HEK293 (cell line): ENCODE results near the gene GRM4.

Source experiments
- CTCF ChIA-PET: fragments of 350-600 bp; formaldehyde crosslinking; extraction: SDS; loops from one replicate; lab custom pipeline; 2021; ENCODE audit warnings: antibody characterized with exemption; lab: Yijun Ruan, JAX
- POLR2A ChIA-PET: fragments of 300-600 bp; formaldehyde crosslinking; extraction: SDS; loops from one replicate; lab custom pipeline; 2020; ENCODE audit warnings: antibody characterized with exemption, inconsistent platforms; lab: Yijun Ruan, JAX
- H3K27ac ChIP-seq: fragments of 200-500 bp; sonication (Bioruptor generic); 2 replicates; pipeline ENCODE4 v1.5.1; 2014; ENCODE audit warnings: low read depth, low read length, control low read depth, inconsistent platforms; ENCODE audit errors: extremely low read depth
- H3K36me3 ChIP-seq, 2 experiments: fragments of 200-500 bp in 1 of 2; sonication (Bioruptor generic) in 1 of 2; 1 replicate in 1 of 2; 2 replicates in 1 of 2; pipeline ENCODE4 v1.5.1; 2014 to 2017; ENCODE audit warnings: inconsistent platforms in 2 of 2, low read length in 2 of 2; ENCODE audit not compliant: control insufficient read depth in 2 of 2, insufficient read depth in 1 of 2
- H3K4me1 ChIP-seq: fragments of 200-500 bp; sonication (Bioruptor generic); 2 replicates; pipeline ENCODE4 v1.5.1; 2014; ENCODE audit warnings: mild to moderate bottlenecking, low read length, inconsistent platforms; ENCODE audit not compliant: control insufficient read depth, insufficient read depth
- H3K4me3 ChIP-seq: 2 replicates; pipeline ENCODE4 v1.5.1; 2011; ENCODE audit warnings: low read depth, mild to moderate bottlenecking, control low read depth, low read length, moderate library complexity
- H3K9me3 ChIP-seq: fragments of 200-500 bp; sonication (Bioruptor generic); 2 replicates; pipeline ENCODE4 v1.5.1; 2014; ENCODE audit warnings: low read depth, low read length, inconsistent platforms; ENCODE audit not compliant: control insufficient read depth, insufficient read depth
- BCL6B ChIP-seq: fragments of 450-650 bp; formaldehyde crosslinking; IDR thresholded peaks from 2 replicates; pipeline ENCODE4 v1.5.1; 2017; ENCODE audit warnings: missing biosample characterization, missing genetic modification characterization
- ELK4 ChIP-seq: IDR thresholded peaks from 2 replicates; pipeline ENCODE4 v1.6.1; 2011; ENCODE audit warnings: mild to moderate bottlenecking, low read depth, low read length, borderline replicate concordance
- KLF16 ChIP-seq: fragments of 450-650 bp; formaldehyde crosslinking; IDR thresholded peaks from 2 replicates; pipeline ENCODE4 v1.5.1; 2017; ENCODE audit warnings: missing biosample characterization, missing genetic modification characterization
- YY1 ChIP-seq: fragments of 450-650 bp; formaldehyde crosslinking; IDR thresholded peaks from 2 replicates; pipeline ENCODE4 v1.5.1; 2018; ENCODE audit warnings: missing biosample characterization, missing genetic modification characterization
- ZBTB44 ChIP-seq: fragments of 450-650 bp; IDR thresholded peaks from 2 replicates; pipeline ENCODE4 v1.5.1; 2018; ENCODE audit warnings: missing biosample characterization, mild to moderate bottlenecking, missing genetic modification characterization
- ZBTB48 ChIP-seq: fragments of 450-650 bp; formaldehyde crosslinking; IDR thresholded peaks from 2 replicates; pipeline ENCODE4 v1.5.1; 2016; ENCODE audit warnings: missing biosample characterization, missing genetic modification characterization
- ZBTB49 ChIP-seq: fragments of 450-650 bp; formaldehyde crosslinking; IDR thresholded peaks from 2 replicates; pipeline ENCODE4 v1.5.1; 2016; ENCODE audit warnings: missing biosample characterization, missing genetic modification characterization, low read depth
- ZNF112 ChIP-seq: fragments of 450-650 bp; formaldehyde crosslinking; IDR thresholded peaks from 2 replicates; pipeline ENCODE4 v1.5.0; 2017; ENCODE audit warnings: missing biosample characterization, missing genetic modification characterization
- ZNF169 ChIP-seq: fragments of 450-650 bp; formaldehyde crosslinking; IDR thresholded peaks from 2 replicates; pipeline ENCODE4 v1.5.1; 2016; ENCODE audit warnings: missing biosample characterization, missing genetic modification characterization
- ZNF18 ChIP-seq: fragments of 450-650 bp; formaldehyde crosslinking; IDR thresholded peaks from 2 replicates; pipeline ENCODE4 v1.5.1; 2016; ENCODE audit warnings: missing biosample characterization, missing genetic modification characterization
- ZNF2 ChIP-seq: fragments of 450-650 bp; formaldehyde crosslinking; IDR thresholded peaks from 2 replicates; pipeline ENCODE4 v1.5.1; 2016; ENCODE audit warnings: missing biosample characterization, missing genetic modification characterization
- ZNF324 ChIP-seq: fragments of 450-650 bp; formaldehyde crosslinking; IDR thresholded peaks from 2 replicates; pipeline ENCODE4 v1.5.1; 2016; ENCODE audit warnings: missing biosample characterization, missing genetic modification characterization
- ZNF510 ChIP-seq: fragments of 450-650 bp; formaldehyde crosslinking; IDR thresholded peaks from 2 replicates; pipeline ENCODE4 v1.5.1; 2018; ENCODE audit warnings: mild to moderate bottlenecking, missing genetic modification characterization, missing biosample characterization; ENCODE audit not compliant: insufficient replicate concordance
- ZNF670 ChIP-seq: fragments of 450-650 bp; formaldehyde crosslinking; IDR thresholded peaks from 2 replicates; pipeline ENCODE4 v1.5.1; 2016; ENCODE audit warnings: missing biosample characterization, missing genetic modification characterization, low read depth
- ZNF701 ChIP-seq: fragments of 450-650 bp; formaldehyde crosslinking; IDR thresholded peaks from 2 replicates; pipeline ENCODE4 v1.5.1; 2016; ENCODE audit warnings: missing biosample characterization, missing genetic modification characterization
- ZNF707 ChIP-seq: fragments of 450-650 bp; formaldehyde crosslinking; IDR thresholded peaks from 2 replicates; pipeline ENCODE4 v1.5.1; 2016; ENCODE audit warnings: missing biosample characterization, missing genetic modification characterization
- ZNF747 ChIP-seq: fragments of 450-650 bp; formaldehyde crosslinking; IDR thresholded peaks from 2 replicates; pipeline ENCODE4 v1.5.1; 2016; ENCODE audit warnings: missing biosample characterization, missing genetic modification characterization
- ZNF830 ChIP-seq: fragments of 450-650 bp; IDR thresholded peaks from 2 replicates; pipeline ENCODE4 v1.5.0; 2018; ENCODE audit warnings: missing biosample characterization, missing genetic modification characterization, low read depth, mild to moderate bottlenecking, moderate library complexity
- ZSCAN30 ChIP-seq: fragments of 450-650 bp; IDR thresholded peaks from 2 replicates; pipeline ENCODE4 v1.5.1; 2018; ENCODE audit warnings: missing biosample characterization, mild to moderate bottlenecking, missing genetic modification characterization, moderate library complexity

Gene GRM4

GRCh38 chr6:34157851-34158250, 12.0 kb upstream of the GRM4 start:
- H3K4me1 ChIP-seq = no peaks in the 10 kb centered on the region
- no peaks in the 10 kb centered on the region for H3K36me3 ChIP-seq
- TF ChIP-seq ZBTB48 (no peak), BCL6B (no peak), ZNF830 (tag by site-specific recombination) (no peak), KLF16 (tag by site-specific recombination) (no peak), ZBTB44 (tag by site-specific recombination) (no peak), ZNF169 (no peak), ZNF747 (tag by site-specific recombination) (no peak), ELK4 (no peak), ZNF18 (tag by site-specific recombination) (no peak), ZNF670 (tag by site-specific recombination) (no peak), ZNF2 (no peak), ZNF701 (no peak), ZNF324 (no peak), ZBTB49 (tag by site-specific recombination) (no peak), ZNF112 (tag by site-specific recombination) (no peak), ZSCAN30 (tag by site-specific recombination) (no peak), ZNF510 (no peak), ZNF707 (no peak), YY1 (tag by site-specific recombination) (no peak)
- CTCF ChIA-PET = interaction anchor here (0.7 to 8.7 kb wide), 7 partner anchors 13 to 414 kb away, joined by 3 to 120 read pairs (median 4); partner anchors contain the start of gene GRM4
- H3K27ac ChIP-seq = no peak overlapping the region
- POLR2A ChIA-PET = no interaction called here
- H3K9me3 ChIP-seq = no peaks in the 10 kb centered on the region
- H3K4me3 ChIP-seq = no peak overlapping the region
